ENCODE results near the gene MST1.

The MST1 gene

GRCh38 chr3:49717959-49718857 is 28.9 kb upstream of the MST1 start:
- no peak for DNase-seq (ENCODE audit: low spot score)

GRCh38 chr3:49717211-49717958 is 28.1 kb upstream of the MST1 start:
- no peak for DNase-seq (ENCODE audit: low spot score)

GRCh38 chr3:49716691-49717210 is 27.5 kb upstream of the MST1 start:
- DNase-seq (ENCODE audit: low spot score) = no peak

GRCh38 chr3:49716169-49716568 is 26.9 kb upstream of the MST1 start:
- no peak for DNase-seq (ENCODE audit: low spot score)

GRCh38 chr3:49715611-49716121 is 26.4 kb upstream of the MST1 start:
- DNase-seq (ENCODE audit: low spot score) = no peak

- DNase-seq (ENCODE audit: low spot score) = no peak
Observed at GRCh38 chr3:49714728-49715550, 25.7 kb upstream of the MST1 start.

- no peak for DNase-seq (ENCODE audit: low spot score)
Observed at GRCh38 chr3:49713336-49714105, 24.2 kb upstream of the MST1 start.

- no peak for DNase-seq (ENCODE audit: low spot score)
Observed at GRCh38 chr3:49712631-49713317, 23.5 kb upstream of the MST1 start.

- no peak for DNase-seq (ENCODE audit: low spot score)
Observed at GRCh38 chr3:49712166-49712565, 22.9 kb upstream of the MST1 start.

GRCh38 chr3:49711489-49711888 is 22.2 kb upstream of the MST1 start:
- no peak for DNase-seq (ENCODE audit: low spot score)

- no peak for DNase-seq (ENCODE audit: low spot score)
Observed at GRCh38 chr3:49709852-49710251, 20.6 kb upstream of the MST1 start.

GRCh38 chr3:49707113-49707480 is 17.8 kb upstream of the MST1 start:
- DNase-seq (ENCODE audit: low spot score) = peak; percentile 66

GRCh38 chr3:49706456-49707112 is 17.3 kb upstream of the MST1 start:
- no peak for DNase-seq (ENCODE audit: low spot score)

- no peak for DNase-seq (ENCODE audit: low spot score)
Observed at GRCh38 chr3:49705390-49705960, 16.2 kb upstream of the MST1 start.

- no peak for DNase-seq (ENCODE audit: low spot score)
Observed at GRCh38 chr3:49704629-49705028, 15.4 kb upstream of the MST1 start.

GRCh38 chr3:49703956-49704355 is 14.7 kb upstream of the MST1 start:
- no peak for DNase-seq (ENCODE audit: low spot score)

- DNase-seq (ENCODE audit: low spot score) = peak; percentile 72
Observed at GRCh38 chr3:49703443-49703927, 14.2 kb upstream of the MST1 start.

GRCh38 chr3:49702672-49703071 is 13.4 kb upstream of the MST1 start:
- DNase-seq (ENCODE audit: low spot score) = no peak

- DNase-seq (ENCODE audit: low spot score) = no peak
Observed at GRCh38 chr3:49701388-49702077, 12.3 kb upstream of the MST1 start.
